Endodermal cell (in vitro differentiated cells): Measurements from ENCODE around the gene DEK. TPM values are rescaled to one million over a fixed set of nuclear protein-coding genes. Genes with fewer than 3 reads are reported as not detected.

ENCODE experiments used
- DNase-seq: peaks from one replicate; pipeline ENCODE4 v3.0.0-alpha.2; 2017
- H3K27ac ChIP-seq: 2 replicates; pipeline ENCODE4 v1.5.1; 2013; ENCODE audit warnings: mild to moderate bottlenecking, low read depth, low read length, moderate library complexity
- H3K27me3 ChIP-seq: 2 replicates; pipeline ENCODE4 v1.6.1; 2013; ENCODE audit warnings: mild to moderate bottlenecking, low read length, moderate library complexity; ENCODE audit not compliant: insufficient read depth, control insufficient read depth, poor library complexity, severe bottlenecking
- H3K36me3 ChIP-seq: 2 replicates; pipeline ENCODE4 v1.7.0; 2013; ENCODE audit warnings: mild to moderate bottlenecking, low read length, moderate library complexity; ENCODE audit not compliant: control insufficient read depth, insufficient read depth
- H3K4me1 ChIP-seq: one replicate; pipeline ENCODE4 v1.7.0; 2013; ENCODE audit warnings: low read length; ENCODE audit not compliant: control insufficient read depth, insufficient read depth
- H3K4me3 ChIP-seq: 2 replicates; pipeline ENCODE4 v1.5.1; 2013; ENCODE audit warnings: mild to moderate bottlenecking, low read length, moderate library complexity
- H3K9ac ChIP-seq: 2 replicates; pipeline ENCODE4 v1.6.1; 2013; ENCODE audit warnings: mild to moderate bottlenecking, low read length, moderate library complexity; ENCODE audit not compliant: poor library complexity, severe bottlenecking; ENCODE audit errors: extremely low read depth
- H3K9me3 ChIP-seq: 2 replicates; pipeline ENCODE4 v1.6.1; 2013; ENCODE audit warnings: mild to moderate bottlenecking, low read length, moderate library complexity; ENCODE audit not compliant: control insufficient read depth
- H3K27ac Mint-ChIP-seq: 2 replicates; pipeline ENCODE4 v1.8.0; 2020; ENCODE audit warnings: mixed read lengths
- H3K27me3 Mint-ChIP-seq: 2 replicates; pipeline ENCODE4 v1.8.0; 2021; ENCODE audit warnings: mild to moderate bottlenecking, mixed read lengths; ENCODE audit not compliant: insufficient read depth
- H3K36me3 Mint-ChIP-seq: 2 replicates; pipeline ENCODE4 v1.8.0; 2020; ENCODE audit warnings: low read depth, mixed read lengths
- H3K4me1 Mint-ChIP-seq: 2 replicates; pipeline ENCODE4 v1.8.0; 2020; ENCODE audit warnings: mixed read lengths
- H3K4me3 Mint-ChIP-seq: 2 replicates; pipeline ENCODE4 v1.8.0; 2020; ENCODE audit warnings: mild to moderate bottlenecking, moderate library complexity, mixed read lengths
- H3K9me3 Mint-ChIP-seq: 2 replicates; pipeline ENCODE4 v1.8.0; 2020; ENCODE audit warnings: mild to moderate bottlenecking, mixed read lengths
- CTCF ChIP-seq: fragments of 200-600 bp; sonication (generic); conservative IDR thresholded peaks from 2 replicates; pipeline ENCODE4 v1.5.0; 2021; ENCODE audit warnings: antibody characterized with exemption, mild to moderate bottlenecking
- WGBS, 2 experiments: methylation state at CpG; one replicate each; pipeline versions ENCODE4 v1.1.5 to v1.1.7; 2013; ENCODE audit warnings: missing lambda C conversion rate in 2 of 2, mixed read lengths in 1 of 2; ENCODE audit not compliant: insufficient coverage in 1 of 2, insufficient read length in 1 of 2; 5-methylcytosine and 5-hydroxymethylcytosine counted together
- total RNA-seq, 2 donors: library from RNA; stranded (reverse); fragmentation: NEBNext Ultra II Directional in 1 of 2; extraction: Animal tissue kit (Norgen Biotek cat#: 25700) in 1 of 2; gene quantifications; 2 replicates in 1 of 2; 3 replicates in 1 of 2; pipeline ENCODE4 v1.2.1, GENCODE V29; 2021

Gene DEK
- total RNA-seq, 2 donors from 2014 or later: 139 to 171 TPM

- H3K9me3 Mint-ChIP-seq: no peaks in the 10 kb centered on the region
- H3K36me3 Mint-ChIP-seq: peaks cover 65% of the 10 kb centered on the region
- no peak overlapping the region for H3K4me3 ChIP-seq
- TF ChIP-seq CTCF: no peak
- no peak overlapping the region for H3K4me3 Mint-ChIP-seq
- no peaks in the 10 kb centered on the region for H3K27me3 Mint-ChIP-seq
- DNase-seq: no peak
- peak overlapping the region; percentile 78 for H3K27ac Mint-ChIP-seq
- H3K4me1 ChIP-seq: no peaks in the 10 kb centered on the region
- H3K27me3 ChIP-seq: no peaks in the 10 kb centered on the region
- no peak overlapping the region for H3K9ac ChIP-seq
- peaks cover 2% of the 10 kb centered on the region for H3K4me1 Mint-ChIP-seq
- peaks cover 84% of the 10 kb centered on the region for H3K36me3 ChIP-seq
- WGBS, 2 experiments: 96 to 100% methylated on average over 4 to 6 of the region's 6 CpGs
- no peak overlapping the region for H3K27ac ChIP-seq
- H3K9me3 ChIP-seq: no peaks in the 10 kb centered on the region
Measured at GRCh38 chr6:18254793-18255192, 9.5 kb downstream of the DEK start.

GRCh38 chr6:18253635-18254034 is 10.7 kb downstream of the DEK start:
- no peak for TF ChIP-seq CTCF
- peaks cover 2% of the 10 kb centered on the region for H3K4me1 Mint-ChIP-seq
- peaks cover 68% of the 10 kb centered on the region for H3K36me3 Mint-ChIP-seq
- Histone ChIP-seq H3K27me3 (no peaks in the 10 kb centered on the region), H3K4me3 (no peak overlapping the region), H3K27ac (no peak overlapping the region), H3K9ac (no peak overlapping the region), H3K4me1 (no peaks in the 10 kb centered on the region), H3K9me3 (no peaks in the 10 kb centered on the region), H3K36me3 (peaks cover 90% of the 10 kb centered on the region)
- H3K27ac Mint-ChIP-seq: no peak overlapping the region
- WGBS, 2 experiments: 96 to 100% methylated on average over 4 to 5 of the region's 5 CpGs
- no peak overlapping the region for H3K4me3 Mint-ChIP-seq
- H3K27me3 Mint-ChIP-seq: no peaks in the 10 kb centered on the region
- DNase-seq: no peak
- no peaks in the 10 kb centered on the region for H3K9me3 Mint-ChIP-seq

GRCh38 chr6:18249271-18249670 is 15.1 kb downstream of the DEK start:
- Mint-ChIP-seq H3K27me3 (no peaks in the 10 kb centered on the region), H3K36me3 (peaks cover 72% of the 10 kb centered on the region), H3K4me1 (peaks cover 2% of the 10 kb centered on the region), H3K4me3 (no peak overlapping the region), H3K27ac (no peak overlapping the region), H3K9me3 (no peaks in the 10 kb centered on the region)
- Histone ChIP-seq H3K27me3 (no peaks in the 10 kb centered on the region), H3K9ac (no peak overlapping the region), H3K4me3 (no peak overlapping the region), H3K4me1 (no peaks in the 10 kb centered on the region), H3K36me3 (peaks cover 93% of the 10 kb centered on the region), H3K9me3 (no peaks in the 10 kb centered on the region), H3K27ac (no peak overlapping the region)
- DNase-seq: no peak
- no peak for TF ChIP-seq CTCF
- WGBS, 2 experiments: 94 to 95% methylated on average over 3 to 4 of the region's 4 CpGs
